Heart right ventricle (tissue), 16 donors: Measurements from ENCODE around the gene SHROOM3. TPM values are rescaled to one million over a fixed set of nuclear protein-coding genes. Genes with fewer than 3 reads are reported as not detected.

Source experiments
- ATAC-seq, 8 donors: fragments of 200-7000 bp; cut with Tn5 transposase; one replicate each; pipeline ENCODE4 v1.9.1; 2020; ENCODE audit warnings: mild to moderate bottlenecking in 8 of 8, moderate library complexity in 8 of 8, moderate number of reproducible peaks in 1 of 8
- DNase-seq, 2 donors: peaks; one replicate each; pipeline ENCODE4 v3.0.0-alpha.2; 2020
- H3K27ac ChIP-seq, 10 donors: fragments of 200-600 bp; sonication (generic) in 2 of 10; one replicate each; pipeline versions ENCODE4 v1.5.0 to v1.8.0; 2020 to 2022; ENCODE audit warnings: mild to moderate bottlenecking in 3 of 10
- H3K27me3 ChIP-seq, 7 donors: fragments of 200-600 bp; one replicate each; pipeline ENCODE4 v1.8.0; 2021 to 2022; ENCODE audit warnings: mild to moderate bottlenecking in 2 of 7
- H3K36me3 ChIP-seq, 9 donors: fragments of 200-600 bp; sonication (generic) in 1 of 9; one replicate each; pipeline versions ENCODE4 v1.5.0 to v1.8.0; 2020 to 2022; ENCODE audit warnings: mild to moderate bottlenecking in 2 of 9
- H3K4me1 ChIP-seq, 9 donors: fragments of 200-600 bp; sonication (generic) in 1 of 9; one replicate each; pipeline versions ENCODE4 v1.5.0 to v1.8.0; 2020 to 2022; ENCODE audit warnings: mild to moderate bottlenecking in 4 of 9
- H3K4me3 ChIP-seq, 10 donors: fragments of 200-600 bp; sonication (generic) in 2 of 10; one replicate each; pipeline versions ENCODE4 v1.5.0 to v1.8.0; 2020 to 2022; ENCODE audit warnings: mild to moderate bottlenecking in 7 of 10, moderate library complexity in 2 of 10
- H3K9me3 ChIP-seq, 11 donors: fragments of 200-600 bp in 10 of 11; sonication (generic) in 2 of 11; one replicate each; pipeline versions ENCODE4 v1.5.0 to v1.8.0; 2013 to 2022; ENCODE audit warnings: mild to moderate bottlenecking in 2 of 11, control low read depth in 1 of 11, moderate library complexity in 1 of 11
- CTCF ChIP-seq, 9 donors: fragments of 200-600 bp; sonication (generic) in 2 of 9; IDR thresholded peaks; one replicate each; pipeline versions ENCODE4 v1.5.0 to v1.8.0; 2021 to 2022; ENCODE audit warnings: antibody characterized with exemption in 9 of 9, mild to moderate bottlenecking in 5 of 9, moderate library complexity in 1 of 9
- WGBS, 2 donors: extraction: QIAGEN DNeasy Blood & Tissue Kit; methylation state at CpG; one replicate each; pipeline ENCODE4 v1.1.7; 2013; ENCODE audit warnings: inconsistent platforms in 1 of 2; 5-methylcytosine and 5-hydroxymethylcytosine counted together
- intact Hi-C, 10 donors: fragments of 100-400 bp; cut with DNase I; formaldehyde crosslinking; loops; one replicate each; pipeline versions ENCODE4 v1.11.1 to v1.14.2; 2022
- polyA plus RNA-seq, 2 donors: library from polyadenylated mRNA; stranded (reverse); fragments of 200-250 nt; gene quantifications; one replicate each; pipeline ENCODE4 v1.2.3, GENCODE V29; 2013
- total RNA-seq, 10 donors: library from RNA; stranded (reverse); fragmentation: NEBNext Ultra II Directional in 3 of 10; extraction: Animal tissue kit (Norgen Biotek cat#: 25700) in 3 of 10; gene quantifications; one replicate each; pipeline versions ENCODE4 v1.2.1 to v1.2.4, GENCODE V29; 2021 to 2023
- donor health status: Arrhythmogenic right ventricular cardiomyopathy.
- donor health status: ischemic (EF 13 %, LVEDD 7.1; RV severe dilation, severe dysfunction).
- donor health status: healthy with polysubstance abuse.
- donor health status: DM: no; HTN: yes; CAD: no.
- donor health status: DM: no; HTN: no; CAD: no.
- donor health status: ischemic (EF 25% LVEDD 6.9; RV normal size, moderate dysfunction).
- donor health status: ischemic (EF 25% LVEDD 5.7; RV mildly dilated, moderate dysfunction).
- donor health status: healthy.
- donor health status: DM: yes; HTN: yes; CAD: no.
- donor health status: Ischemic cardiomyopathy.
- donor health status: ischemic (EF 35%, LVEDD 5.7; RV mildly dilated, moderate dysfunction).
- donor health status: nonischemic (EF 11% LVEDD 7.7; RV severe dilation, severe dysfunction).
- donor health status: DM: yes; HTN: yes; CAD: no.
- donor health status: PGD.
- donor health status: ischemic (EF 29% LVEDD 5.4; RV normal size, mild dysfunction).
- donor health status: nonischemic (EF 23%, LVEDD 6.1; RV moderate dilation, normal function).

Gene SHROOM3
- total and polyA plus RNA-seq, 12 donors = 1.7 to 33.3 (median 15.9) TPM

GRCh38 chr4:76578002-76578560 lies 143.1 kb downstream of the SHROOM3 start:
- no peaks in the 10 kb centered on the region for H3K9me3 ChIP-seq
- TF ChIP-seq CTCF (IDR thresholded peaks at IDR 0.05) = no peak
- H3K27ac ChIP-seq = no peak overlapping the region
- H3K4me3 ChIP-seq = no peak overlapping the region
- H3K4me1 ChIP-seq = no peaks in the 10 kb centered on the region
- H3K36me3 ChIP-seq = no peaks in the 10 kb centered on the region
- H3K27me3 ChIP-seq = no peaks in the 10 kb centered on the region
- intact Hi-C loops = no loop called here
- ATAC-seq (no peak), DNase-seq (no peak)
- 63 to 64% methylated on average over 2 of the region's 2 CpGs for WGBS, 2 donors

- TF ChIP-seq CTCF (IDR thresholded peaks at IDR 0.05) = no peak
- Histone ChIP-seq H3K27ac (no peak overlapping the region), H3K36me3 (no peaks in the 10 kb centered on the region), H3K4me1 (peaks cover 0 to 5% (median 0%) of the 10 kb centered on the region in 9 donors), H3K9me3 (no peaks in the 10 kb centered on the region), H3K27me3 (peaks cover 0 to 7% (median 0%) of the 10 kb centered on the region in 7 donors), H3K4me3 (no peak overlapping the region)
- DNase-seq = no peak
- WGBS, 2 donors = 82 to 85% methylated on average over 14 of the region's 14 CpGs
- ATAC-seq = no peak
- intact Hi-C loops = loop anchor here in 4 of 10 donors (5.0 to 10.0 kb wide), 4 partner anchors 52 to 275 kb away; partner anchors contain the start of gene STBD1 (in 1 of the 4)
Observed at GRCh38 chr4:76579596-76580375, 144.8 kb downstream of the SHROOM3 start.

- DNase-seq (no peak), ATAC-seq (no peak)
- Histone ChIP-seq H3K4me1 (peaks cover 0 to 18% (median 3%) of the 10 kb centered on the region in 9 donors), H3K9me3 (no peaks in the 10 kb centered on the region), H3K4me3 (no peak overlapping the region), H3K27ac (no peak overlapping the region), H3K36me3 (no peaks in the 10 kb centered on the region), H3K27me3 (peaks cover 0 to 22% (median 0%) of the 10 kb centered on the region in 7 donors)
- intact Hi-C loops = loop anchor here in 4 of 10 donors (5.0 to 10.0 kb wide), 4 partner anchors 54 to 277 kb away; partner anchors contain the start of gene STBD1 (in 1 of the 4)
- 96% methylated on average over 4 of the region's 4 CpGs for WGBS, 2 donors
- no peak for TF ChIP-seq CTCF (IDR thresholded peaks at IDR 0.05)
Observed at GRCh38 chr4:76581077-76581962, 146.3 kb downstream of the SHROOM3 start.
